Neutrophil (primary cell): ENCODE data around the gene CERK.
"Not testable (repeated sequence)": the region's sequence is repeated elsewhere in the genome, so short reads cannot be mapped to it uniquely, and the experiment has no call there.

Experiments
- H3K27ac ChIP-seq: fragments of 200-600 bp; sonication (generic); 2 replicates; pipeline ENCODE4 v1.5.1; 2016; ENCODE audit warnings: mild to moderate bottlenecking, moderate library complexity
- H3K27me3 ChIP-seq: fragments of 200-600 bp; sonication (generic); 2 replicates; pipeline ENCODE4 v1.6.0; 2016; ENCODE audit warnings: mild to moderate bottlenecking
- H3K36me3 ChIP-seq: fragments of 200-600 bp; sonication (generic); 2 replicates; pipeline ENCODE4 v1.5.1; 2017
- H3K4me1 ChIP-seq, 2 experiments: fragments of 200-600 bp in 1 of 2; sonication (generic) in 1 of 2; 1 replicate in 1 of 2; 2 replicates in 1 of 2; pipeline versions ENCODE4 v1.5.1 to v1.6.1; 2013 to 2016; ENCODE audit warnings: low read depth in 1 of 2, low read length in 1 of 2, mild to moderate bottlenecking in 1 of 2, moderate library complexity in 1 of 2; ENCODE audit not compliant: control insufficient read depth in 1 of 2, insufficient read depth in 1 of 2
- H3K4me3 ChIP-seq, 2 experiments: fragments of 200-600 bp in 1 of 2; sonication (generic) in 1 of 2; 1 replicate in 1 of 2; 2 replicates in 1 of 2; pipeline ENCODE4 v1.5.1; 2013 to 2016; ENCODE audit warnings: low read depth in 1 of 2, low read length in 1 of 2, mild to moderate bottlenecking in 1 of 2, moderate library complexity in 1 of 2
- H3K9me3 ChIP-seq: fragments of 200-600 bp; sonication (generic); 2 replicates; pipeline ENCODE4 v1.5.1; 2016
- CTCF ChIP-seq: fragments of 200-600 bp; sonication (generic); IDR thresholded peaks from 2 replicates; pipeline ENCODE4 v1.5.1; 2016; ENCODE audit warnings: antibody characterized with exemption

CERK gene

GRCh38 chr22:46650078-46650810 is 87.8 kb downstream of the CERK start:
- Histone ChIP-seq H3K27ac (no peak overlapping the region), H3K4me3 (no peak overlapping the region), H3K4me1 (peaks cover 15 to 17% of the 10 kb centered on the region in 2 experiments), H3K36me3 (peaks cover 8% of the 10 kb centered on the region), H3K9me3 (no peaks in the 10 kb centered on the region), H3K27me3 (no peaks in the 10 kb centered on the region)
- TF ChIP-seq CTCF, result no peak

GRCh38 chr22:46649141-46650077 is 88.6 kb downstream of the CERK start:
- H3K27ac ChIP-seq, result no peak overlapping the region
- H3K4me1 ChIP-seq, result peaks cover 15 to 17% of the 10 kb centered on the region in 2 experiments
- H3K27me3 ChIP-seq, result no peaks in the 10 kb centered on the region
- TF ChIP-seq CTCF, result no peak
- no peaks in the 10 kb centered on the region for H3K9me3 ChIP-seq
- no peak overlapping the region for H3K4me3 ChIP-seq
- peaks cover 8% of the 10 kb centered on the region for H3K36me3 ChIP-seq

- not testable (repeated sequence) for H3K27me3 ChIP-seq, H3K4me3 ChIP-seq, H3K27ac ChIP-seq, H3K36me3 ChIP-seq, H3K9me3 ChIP-seq
- peaks cover 10 to 11% of the 10 kb centered on the region in 2 experiments for H3K4me1 ChIP-seq
These were observed 89.7 kb downstream of the CERK start for GRCh38 chr22:46648225-46648820.

GRCh38 chr22:46646531-46647215 is 91.4 kb downstream of the CERK start:
- H3K9me3 ChIP-seq, result no peaks in the 10 kb centered on the region
- H3K36me3 ChIP-seq, result peaks cover 4% of the 10 kb centered on the region
- peaks cover 6 to 9% of the 10 kb centered on the region in 2 experiments for H3K4me1 ChIP-seq
- H3K27ac ChIP-seq, result no peak overlapping the region
- TF ChIP-seq CTCF, result no peak
- no peak overlapping the region for H3K4me3 ChIP-seq
- no peaks in the 10 kb centered on the region for H3K27me3 ChIP-seq

- not testable (repeated sequence) for H3K27ac ChIP-seq, H3K9me3 ChIP-seq, H3K4me1 ChIP-seq, H3K27me3 ChIP-seq, H3K4me3 ChIP-seq
- peaks cover 20% of the 10 kb centered on the region for H3K36me3 ChIP-seq
These were observed 95.1 kb downstream of the CERK start for GRCh38 chr22:46642840-46643480.

- no peak overlapping the region for H3K27ac ChIP-seq
- peaks cover 24% of the 10 kb centered on the region for H3K36me3 ChIP-seq
- no peak overlapping the region for H3K4me3 ChIP-seq
- no peaks in the 10 kb centered on the region for H3K9me3 ChIP-seq
- TF ChIP-seq CTCF, result no peak
- no peaks in the 10 kb centered on the region for H3K4me1 ChIP-seq
- no peaks in the 10 kb centered on the region for H3K27me3 ChIP-seq
These were observed 96.2 kb downstream of the CERK start for GRCh38 chr22:46641811-46642266.
